T-cell (primary cell): Measurements from ENCODE around the gene PPP1R7. TPM values are rescaled to one million over a fixed set of nuclear protein-coding genes. Genes with fewer than 3 reads are reported as not detected.

Experiments
- ATAC-seq, 4 experiments: fragments of 200-7000 bp in 3 of 4; fragments of 150-1000 bp in 1 of 4; cut with Tn5 transposase; replicated peaks in 1 of 4; 1 replicate in 3 of 4; 2 replicates in 1 of 4; pipeline ENCODE4 v1.10.0; 2021; ENCODE audit warnings: moderate library complexity in 3 of 4, mild to moderate bottlenecking in 2 of 4, moderate number of reproducible peaks in 1 of 4
- CTCF ChIA-PET, 2 donors: fragments of 300-600 bp; sonication (Branson Sonifier 250); formaldehyde crosslinking; loops; one replicate each; lab custom pipeline; 2022; ENCODE audit warnings: antibody characterized with exemption in 2 of 2; lab: Charles Lee
- POLR2A ChIA-PET, 2 donors: fragments of 300-600 bp; sonication (Branson Sonifier 250); formaldehyde crosslinking; loops; one replicate each; lab custom pipeline; 2022; ENCODE audit warnings: antibody characterized with exemption in 2 of 2; lab: Charles Lee
- DNase-seq, 35 experiments: peaks; one replicate each; pipeline versions ENCODE4 v3.0.0 to v3.0.0-alpha.2; 2013 to 2023
- H3K27ac ChIP-seq: one replicate; pipeline ENCODE4 v1.5.1; 2013; ENCODE audit warnings: low read length
- H3K27me3 ChIP-seq, 2 experiments: replicated peaks in 1 of 2; 1 replicate in 1 of 2; 2 replicates in 1 of 2; pipeline versions ENCODE4 v1.6.1 to v1.7.0; 2013; ENCODE audit warnings: low read length in 1 of 2, mixed read lengths in 1 of 2; ENCODE audit not compliant: control insufficient read depth in 2 of 2, insufficient read depth in 2 of 2; ENCODE audit errors: extremely low read depth in 1 of 2
- H3K36me3 ChIP-seq, 2 donors: 1 replicate in 1 of 2; 2 replicates in 1 of 2; pipeline versions ENCODE4 v1.6.1 to v1.7.0; 2013; ENCODE audit warnings: low read length in 1 of 2; ENCODE audit not compliant: control insufficient read depth in 2 of 2, insufficient read depth in 1 of 2; ENCODE audit errors: extremely low read depth in 1 of 2
- H3K4me1 ChIP-seq, 2 experiments: 1 replicate in 1 of 2; 2 replicates in 1 of 2; pipeline versions ENCODE4 v1.6.1 to v1.7.0; 2013; ENCODE audit warnings: low read length in 2 of 2, mixed read lengths in 1 of 2; ENCODE audit not compliant: insufficient read depth in 2 of 2, control insufficient read depth in 1 of 2; ENCODE audit errors: extremely low read depth in 1 of 2
- H3K4me3 ChIP-seq, 2 donors: 1 replicate in 1 of 2; 2 replicates in 1 of 2; pipeline versions ENCODE4 v1.5.1 to v1.7.0; 2013; ENCODE audit warnings: mild to moderate bottlenecking in 2 of 2, low read length in 1 of 2, moderate library complexity in 1 of 2; ENCODE audit not compliant: control insufficient read depth in 1 of 2; ENCODE audit errors: extremely low read depth in 1 of 2
- H3K9me3 ChIP-seq: 2 replicates; pipeline ENCODE4 v1.7.0; 2013
- H3K27ac Mint-ChIP-seq, 2 donors: one replicate each; pipeline ENCODE4 v1.8.0; 2020 to 2021; ENCODE audit warnings: mild to moderate bottlenecking in 2 of 2, mixed read lengths in 2 of 2
- H3K27me3 Mint-ChIP-seq, 2 donors: one replicate each; pipeline ENCODE4 v1.8.0; 2021 to 2022; ENCODE audit warnings: mixed read lengths in 2 of 2
- H3K36me3 Mint-ChIP-seq: one replicate; pipeline ENCODE4 v1.8.0; 2021; ENCODE audit warnings: mixed read lengths
- H3K4me1 Mint-ChIP-seq, 3 donors: one replicate each; pipeline ENCODE4 v1.8.0; 2020 to 2022; ENCODE audit warnings: mixed read lengths in 3 of 3, mild to moderate bottlenecking in 1 of 3
- H3K4me3 Mint-ChIP-seq, 3 donors: one replicate each; pipeline ENCODE4 v1.8.0; 2020 to 2022; ENCODE audit warnings: mild to moderate bottlenecking in 3 of 3, mixed read lengths in 3 of 3, moderate library complexity in 3 of 3
- H3K9me3 Mint-ChIP-seq, 3 donors: one replicate each; pipeline ENCODE4 v1.8.0; 2020 to 2022; ENCODE audit warnings: mixed read lengths in 3 of 3
- WGBS: methylation state at CpG from one replicate; pipeline ENCODE4 v1.1.5; 2013; ENCODE audit warnings: missing lambda C conversion rate; ENCODE audit not compliant: insufficient coverage; 5-methylcytosine and 5-hydroxymethylcytosine counted together
- total RNA-seq, 35 experiments: library from RNA in 6 of 35; stranded (reverse) in 6 of 35; fragments of 120-200 nt in 1 of 35; gene quantifications; one replicate each; pipeline versions ENCODE4 v1.2.1 to v1.2.4 and lab custom pipeline; 2013 to 2026

Gene PPP1R7
- total RNA-seq, 5 donors from 2014 or later (not counting 1 experiment from before 2014, with no cell fraction given) = 46.6 to 61.2 (median 53.8) TPM

- Mint-ChIP-seq H3K4me1 (no peaks in the 10 kb centered on the region), H3K27me3 (no peaks in the 10 kb centered on the region), H3K36me3 (no peaks in the 10 kb centered on the region), H3K9me3 (no peaks in the 10 kb centered on the region), H3K27ac (no peak overlapping the region), H3K4me3 (no peak overlapping the region)
- CTCF ChIA-PET = no interaction called here
- WGBS = 88% methylated on average over 23 of the region's 24 CpGs
- no peaks in the 10 kb centered on the region for H3K36me3 ChIP-seq
- POLR2A ChIA-PET = no interaction called here
- H3K9me3 ChIP-seq = no peaks in the 10 kb centered on the region
- no peak for ATAC-seq
- H3K27ac ChIP-seq = no peak overlapping the region
- H3K4me3 ChIP-seq = no peak overlapping the region
- H3K4me1 ChIP-seq = no peaks in the 10 kb centered on the region
- DNase-seq = no peak
- peaks cover 0 to 4% of the 10 kb centered on the region in 2 experiments for H3K27me3 ChIP-seq
Measured at GRCh38 chr2:241201445-241202267, 51.4 kb downstream of the PPP1R7 start.

DNA sequence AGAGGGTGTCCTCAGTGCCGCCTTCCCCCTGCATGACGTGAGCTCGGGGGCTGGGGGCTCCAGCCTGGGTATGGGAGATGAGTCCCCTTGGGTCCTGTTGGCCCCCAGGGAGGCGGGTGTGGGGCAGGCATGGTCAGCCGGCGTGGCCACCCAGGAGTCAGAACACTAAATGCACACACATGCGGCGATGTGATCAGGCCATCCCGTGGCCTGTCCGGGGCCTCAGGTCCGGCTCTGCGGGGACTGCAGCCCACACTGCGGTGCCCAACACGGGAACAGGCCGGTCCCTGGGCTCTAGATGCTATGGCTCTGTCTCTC lies 52.0 kb downstream of the PPP1R7 start:
- Mint-ChIP-seq H3K27ac (no peak overlapping the region), H3K4me3 (no peak overlapping the region), H3K36me3 (no peaks in the 10 kb centered on the region), H3K27me3 (no peaks in the 10 kb centered on the region), H3K4me1 (no peaks in the 10 kb centered on the region), H3K9me3 (no peaks in the 10 kb centered on the region)
- Histone ChIP-seq H3K36me3 (no peaks in the 10 kb centered on the region), H3K9me3 (no peaks in the 10 kb centered on the region), H3K4me3 (no peak overlapping the region), H3K4me1 (no peaks in the 10 kb centered on the region), H3K27ac (no peak overlapping the region), H3K27me3 (peaks cover 0 to 4% of the 10 kb centered on the region in 2 experiments)
- ChIA-PET CTCF (no interaction called here), POLR2A (no interaction called here)
- DNase-seq = no peak
- WGBS = 92% methylated on average over 15 of the region's 15 CpGs
- no peak for ATAC-seq

DNA sequence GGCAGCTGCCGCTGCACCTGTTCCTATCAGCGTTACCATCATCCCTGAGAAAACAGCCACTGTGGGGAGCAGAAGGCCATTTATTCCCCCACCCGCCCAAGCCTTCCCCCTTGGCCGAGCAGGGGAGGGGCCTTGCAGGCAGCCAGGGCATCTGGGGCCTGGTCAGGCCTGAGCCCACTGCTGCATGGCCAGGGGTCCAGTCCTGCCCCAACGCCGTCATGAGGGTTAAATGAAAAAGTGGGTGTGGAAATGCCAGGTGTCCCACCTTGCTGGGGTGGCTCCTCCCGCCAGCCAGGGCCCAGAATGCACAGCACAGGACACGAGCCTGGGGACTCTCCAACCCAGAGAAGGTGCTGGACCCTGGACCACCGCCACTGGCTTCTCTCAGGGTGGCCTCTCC lies 52.4 kb downstream of the PPP1R7 start:
- H3K4me1 ChIP-seq = no peaks in the 10 kb centered on the region
- H3K27me3 Mint-ChIP-seq = no peaks in the 10 kb centered on the region
- 88% methylated on average over 5 of the region's 9 CpGs for WGBS
- H3K9me3 Mint-ChIP-seq = no peaks in the 10 kb centered on the region
- no peak for ATAC-seq
- CTCF ChIA-PET = no interaction called here
- no peaks in the 10 kb centered on the region for H3K4me1 Mint-ChIP-seq
- H3K36me3 Mint-ChIP-seq = no peaks in the 10 kb centered on the region
- no peak for DNase-seq
- no peak overlapping the region for H3K4me3 ChIP-seq
- H3K27ac Mint-ChIP-seq = no peak overlapping the region
- no peak overlapping the region for H3K27ac ChIP-seq
- H3K36me3 ChIP-seq = no peaks in the 10 kb centered on the region
- no peak overlapping the region for H3K4me3 Mint-ChIP-seq
- peaks cover 0 to 4% of the 10 kb centered on the region in 2 experiments for H3K27me3 ChIP-seq
- H3K9me3 ChIP-seq = no peaks in the 10 kb centered on the region
- POLR2A ChIA-PET = no interaction called here

DNA sequence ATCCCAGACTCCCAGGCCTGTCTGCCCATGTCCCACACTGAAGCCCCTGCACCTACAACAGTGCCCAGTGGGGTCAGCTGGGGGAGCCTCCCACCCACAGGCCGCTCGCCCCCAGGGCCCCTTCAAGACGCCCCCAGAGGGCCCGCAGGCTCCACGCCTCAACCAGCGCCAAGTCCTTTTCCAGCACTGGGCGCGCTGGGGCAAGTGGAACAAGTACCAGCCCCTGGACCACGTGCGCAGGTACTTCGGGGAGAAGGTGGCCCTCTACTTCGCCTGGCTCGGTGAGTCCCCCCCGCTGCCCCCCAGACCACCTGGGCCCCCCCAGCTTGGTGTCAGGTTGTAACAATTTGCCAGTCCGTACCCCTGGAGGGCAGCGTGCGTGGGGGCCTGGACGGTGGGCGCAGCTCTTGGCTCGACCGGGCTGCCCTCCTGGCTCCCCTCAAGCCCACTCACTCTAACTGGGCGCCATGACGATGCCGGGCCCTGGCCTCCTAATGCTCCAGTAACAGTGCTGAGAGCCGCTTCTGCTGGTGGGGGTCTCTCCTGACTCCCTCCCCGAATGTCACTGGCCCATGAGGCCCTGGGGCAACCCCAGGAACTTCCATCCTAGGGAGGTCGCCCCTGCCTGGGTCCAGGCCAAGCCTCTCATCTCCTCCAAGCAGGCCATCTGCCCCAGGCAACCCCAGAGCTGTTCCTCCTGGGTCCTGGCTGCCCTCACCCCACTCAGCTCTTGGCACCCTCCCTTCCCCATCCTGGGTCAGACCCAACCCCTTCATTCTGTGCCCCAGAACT lies 53.1 kb downstream of the PPP1R7 start:
- ChIA-PET CTCF (no interaction called here), POLR2A (no interaction called here)
- ATAC-seq (no peak), DNase-seq (no peak)
- peaks cover 0 to 4% of the 10 kb centered on the region in 2 experiments for H3K27me3 ChIP-seq
- H3K9me3 Mint-ChIP-seq = no peaks in the 10 kb centered on the region
- 91% methylated on average over 24 of the region's 27 CpGs for WGBS
- H3K4me3 Mint-ChIP-seq = no peak overlapping the region
- H3K9me3 ChIP-seq = no peaks in the 10 kb centered on the region
- H3K27ac Mint-ChIP-seq = no peak overlapping the region
- H3K27ac ChIP-seq = no peak overlapping the region
- H3K4me1 ChIP-seq = no peaks in the 10 kb centered on the region
- H3K36me3 ChIP-seq = no peaks in the 10 kb centered on the region
- H3K27me3 Mint-ChIP-seq = no peaks in the 10 kb centered on the region
- H3K4me3 ChIP-seq = no peak overlapping the region
- H3K4me1 Mint-ChIP-seq = no peaks in the 10 kb centered on the region
- H3K36me3 Mint-ChIP-seq = no peaks in the 10 kb centered on the region

- DNase-seq (no peak), ATAC-seq (no peak)
- no peaks in the 10 kb centered on the region for H3K36me3 Mint-ChIP-seq
- Histone ChIP-seq H3K27ac (no peak overlapping the region), H3K9me3 (no peaks in the 10 kb centered on the region), H3K4me1 (no peaks in the 10 kb centered on the region), H3K4me3 (no peak overlapping the region), H3K36me3 (no peaks in the 10 kb centered on the region), H3K27me3 (peaks cover 0 to 4% of the 10 kb centered on the region in 2 experiments)
- no peak overlapping the region for H3K27ac Mint-ChIP-seq
- ChIA-PET CTCF (no interaction called here), POLR2A (no interaction called here)
- H3K4me1 Mint-ChIP-seq = no peaks in the 10 kb centered on the region
- H3K9me3 Mint-ChIP-seq = no peaks in the 10 kb centered on the region
- 92% methylated on average over 10 of the region's 10 CpGs for WGBS
- H3K4me3 Mint-ChIP-seq = no peak overlapping the region
- no peaks in the 10 kb centered on the region for H3K27me3 Mint-ChIP-seq
Measured at GRCh38 chr2:241204010-241204384, 53.7 kb downstream of the PPP1R7 start.

GRCh38 chr2:241204490-241204889 lies 54.2 kb downstream of the PPP1R7 start:
- Histone ChIP-seq H3K27ac (no peak overlapping the region), H3K36me3 (no peaks in the 10 kb centered on the region), H3K4me1 (no peaks in the 10 kb centered on the region), H3K27me3 (peaks cover 0 to 4% of the 10 kb centered on the region in 2 experiments), H3K4me3 (no peak overlapping the region), H3K9me3 (no peaks in the 10 kb centered on the region)
- WGBS = 17% methylated on average over 3 of the region's 4 CpGs
- no peak overlapping the region for H3K4me3 Mint-ChIP-seq
- DNase-seq = no peak
- ChIA-PET CTCF (no interaction called here), POLR2A (no interaction called here)
- no peaks in the 10 kb centered on the region for H3K4me1 Mint-ChIP-seq
- H3K9me3 Mint-ChIP-seq = no peaks in the 10 kb centered on the region
- ATAC-seq = no peak
- H3K36me3 Mint-ChIP-seq = no peaks in the 10 kb centered on the region
- H3K27me3 Mint-ChIP-seq = no peaks in the 10 kb centered on the region
- H3K27ac Mint-ChIP-seq = no peak overlapping the region
